T-helper 2 cell (primary cell): ENCODE data around the gene PLCG1.

Experiments used
- DNase-seq, 5 experiments: peaks; one replicate each; pipeline versions ENCODE4 v3.0.0 to v3.0.0-alpha.2; 2012 to 2022

PLCG1 gene

DNA sequence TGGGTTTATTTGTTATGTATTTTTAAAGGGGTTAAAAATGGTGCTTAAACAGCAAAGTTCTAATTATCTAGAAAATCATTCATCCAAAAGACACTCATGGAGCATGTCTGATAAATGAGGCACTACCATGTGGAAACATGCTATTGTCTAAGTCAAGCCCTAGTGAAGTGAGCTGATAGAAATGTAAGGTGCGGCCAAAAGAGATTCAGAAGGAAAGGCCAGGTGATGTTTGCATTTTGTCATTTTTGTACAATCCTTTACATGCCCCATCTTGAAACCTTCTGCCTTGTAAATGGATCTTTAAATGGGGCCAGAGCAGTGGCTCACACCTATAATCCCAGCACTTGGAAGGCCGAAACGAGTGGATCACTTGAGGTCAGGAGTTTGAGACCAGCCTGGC lies 77.3 kb downstream of the PLCG1 start:
- no peak for DNase-seq

DNA sequence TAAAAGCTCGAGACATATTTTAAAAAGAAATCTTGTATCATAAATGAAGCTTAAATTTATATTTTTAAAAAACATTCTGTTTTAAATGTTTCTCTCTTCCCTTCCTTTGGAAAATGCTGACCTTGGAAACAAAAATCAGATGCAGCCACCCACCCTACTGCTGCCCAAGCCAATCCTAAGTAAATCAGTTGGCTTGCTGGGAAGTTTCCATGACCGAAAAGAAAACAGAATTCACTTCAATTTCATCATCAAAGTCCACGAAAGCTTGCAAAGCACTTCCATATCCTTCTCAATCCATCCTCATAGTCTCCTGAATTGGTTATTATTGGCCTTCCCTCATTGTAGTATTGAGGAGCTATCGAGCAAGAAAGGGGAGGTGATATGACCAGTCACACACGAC lies 80.1 kb downstream of the PLCG1 start:
- DNase-seq: no peak

DNA sequence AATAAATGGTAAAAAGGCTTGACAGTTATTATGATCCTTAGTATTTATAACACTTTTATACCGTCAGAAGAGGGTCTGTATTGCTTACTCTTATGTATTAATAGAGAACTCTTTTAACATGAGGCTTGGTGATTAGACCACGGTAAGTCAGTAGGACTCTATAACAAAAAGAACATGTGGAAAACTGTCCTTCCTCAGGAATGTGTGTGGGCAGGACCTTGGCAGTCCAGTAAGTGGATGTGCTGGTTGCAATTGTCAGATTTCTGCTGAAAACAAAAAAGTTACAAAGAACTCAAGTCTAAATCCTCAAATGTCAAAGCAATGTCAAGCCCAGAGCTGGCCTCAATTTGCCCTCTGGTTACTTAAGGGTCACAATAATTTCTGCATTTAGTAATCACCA lies 81.1 kb downstream of the PLCG1 start:
- DNase-seq: no peak

DNA sequence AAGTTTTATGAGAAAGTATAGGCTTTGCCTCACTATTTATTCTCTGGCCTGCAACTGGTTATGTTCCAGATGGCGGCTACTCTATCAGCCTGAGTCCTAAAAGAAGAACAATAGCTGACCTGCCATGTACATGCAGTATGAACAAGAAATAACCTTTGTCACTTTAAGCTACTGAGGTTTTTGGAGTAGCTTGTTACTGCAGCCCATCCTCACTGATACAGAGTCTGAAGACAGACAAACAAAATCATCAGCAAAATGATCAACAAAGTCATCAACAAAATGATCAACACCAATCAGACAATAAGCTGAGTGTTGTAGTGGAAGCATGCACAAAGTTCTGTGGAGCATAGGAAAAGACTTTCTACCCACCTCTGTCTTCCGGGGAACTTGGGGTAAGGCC lies 82.5 kb downstream of the PLCG1 start:
- no peak for DNase-seq

DNA sequence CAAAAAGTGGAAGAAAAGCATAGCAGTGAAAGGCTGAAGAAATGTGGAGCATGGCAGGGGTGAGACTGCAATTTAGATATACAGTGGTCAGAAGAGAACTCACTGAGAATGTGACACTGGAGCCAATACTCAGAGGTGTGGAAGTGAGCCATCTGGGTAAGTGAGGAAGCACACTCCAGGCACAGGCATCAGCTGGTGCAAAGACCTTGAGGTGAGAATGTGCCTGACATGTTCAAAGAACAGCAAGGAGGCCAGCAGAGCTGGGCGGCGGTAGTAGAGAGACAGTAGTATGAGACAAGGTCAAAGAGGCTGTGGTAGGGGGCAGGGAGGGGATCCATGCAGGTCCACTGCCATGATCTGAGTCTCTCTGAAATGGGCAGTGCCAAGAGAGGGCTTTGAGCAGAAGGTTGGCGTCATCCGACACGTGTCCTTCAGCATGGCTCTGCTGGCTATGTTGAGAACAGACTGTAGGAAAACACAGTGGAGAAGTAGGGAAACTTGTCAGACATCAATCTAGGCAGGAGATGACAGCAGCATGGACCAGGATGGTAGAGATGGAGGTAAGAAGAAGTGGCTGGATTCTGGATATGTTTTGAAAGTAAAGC lies 84.4 kb downstream of the PLCG1 start:
- no peak for DNase-seq

DNA sequence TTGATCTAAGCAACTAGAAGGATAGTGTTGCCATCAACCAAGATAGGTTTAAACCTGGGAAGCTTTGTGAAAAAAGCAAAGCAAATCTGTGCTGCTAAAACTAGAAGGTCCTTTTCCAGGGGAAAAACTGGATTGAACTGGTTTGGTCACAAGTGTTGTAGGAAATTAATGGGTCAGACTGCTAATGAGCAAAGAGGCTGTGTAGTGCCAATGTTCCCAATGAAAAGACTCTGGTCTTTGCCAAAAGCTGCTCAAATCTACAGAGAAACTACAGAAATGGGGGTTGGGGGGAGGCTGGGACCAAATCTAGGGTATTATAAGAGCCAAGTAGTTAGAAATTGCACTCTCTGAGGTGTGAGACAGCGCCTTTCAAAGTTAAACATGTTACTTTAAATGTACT lies 85.0 kb downstream of the PLCG1 start:
- no peak for DNase-seq

DNA sequence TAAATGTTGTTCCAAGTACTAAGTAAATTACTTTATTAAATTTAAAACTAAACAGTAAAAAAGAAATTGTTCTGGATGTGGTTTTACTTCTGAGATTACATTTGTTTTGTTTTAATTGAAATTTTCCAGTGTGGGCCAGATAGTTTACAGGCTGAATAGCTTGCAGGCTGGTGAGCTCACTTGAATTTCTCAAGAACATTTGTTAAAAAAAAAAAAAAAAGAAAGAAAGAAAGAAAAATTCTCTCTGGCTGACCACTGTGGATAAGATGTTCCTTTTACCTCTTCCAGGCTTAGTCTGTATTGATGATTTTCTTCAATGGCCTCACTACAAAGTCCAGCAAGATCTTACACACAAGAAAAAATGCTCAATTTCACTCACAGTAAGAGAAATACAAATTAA lies 85.4 kb downstream of the PLCG1 start:
- DNase-seq: no peak

DNA sequence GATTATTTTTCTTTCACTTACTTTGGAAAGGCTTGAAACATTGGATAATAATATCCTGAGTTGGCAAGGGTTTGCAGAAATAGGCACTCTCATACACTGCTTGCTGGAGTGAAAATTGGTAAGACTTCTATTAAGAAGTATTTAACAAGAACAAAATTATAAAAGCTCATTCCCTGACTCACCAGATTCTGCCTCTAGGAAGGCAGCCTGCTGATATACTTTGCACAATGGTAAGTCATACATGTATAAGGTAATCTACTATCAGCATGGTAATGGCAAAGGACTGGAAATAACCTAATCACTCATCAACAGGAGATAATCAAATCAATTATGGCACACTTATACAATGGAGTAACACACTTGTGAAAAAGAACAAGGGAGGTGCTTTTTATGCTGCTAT lies 85.8 kb downstream of the PLCG1 start:
- DNase-seq: no peak

DNA sequence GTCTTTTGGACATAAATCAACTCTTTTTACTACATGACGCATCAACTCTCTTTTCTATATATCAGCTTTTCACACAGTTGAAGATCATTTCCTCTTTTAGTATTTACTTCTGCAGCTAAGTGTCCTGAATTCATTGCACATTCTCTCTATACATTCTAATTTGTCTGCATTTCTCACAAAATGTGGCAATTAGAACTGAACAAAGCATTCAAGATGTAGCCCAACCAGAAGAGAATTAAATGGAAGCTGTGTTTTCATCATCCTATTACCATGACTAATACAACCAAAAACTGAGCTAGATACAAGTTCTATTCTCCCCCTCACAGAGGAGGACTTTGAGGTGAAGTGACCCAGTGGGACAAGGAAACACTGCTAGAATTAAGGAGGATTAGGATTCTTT lies 86.9 kb downstream of the PLCG1 start:
- DNase-seq: no peak

DNA sequence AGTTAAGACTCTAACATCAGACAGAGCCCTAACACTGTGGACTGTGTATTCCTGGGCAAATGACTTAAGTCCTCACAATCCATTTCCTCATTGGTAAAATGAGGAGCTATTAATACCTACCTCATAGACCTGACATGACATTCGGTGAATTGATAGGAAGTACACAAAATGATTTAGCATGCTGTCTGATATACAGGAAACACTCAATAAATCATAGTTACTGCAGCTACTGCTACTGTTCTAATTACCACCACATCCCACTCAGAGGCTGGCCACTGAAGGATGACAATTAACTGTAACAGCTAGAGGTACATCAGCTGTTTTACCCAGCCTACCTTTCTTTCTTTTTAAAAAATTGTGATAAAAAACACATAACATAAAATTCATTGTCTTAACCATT lies 87.7 kb downstream of the PLCG1 start:
- DNase-seq: no peak

DNA sequence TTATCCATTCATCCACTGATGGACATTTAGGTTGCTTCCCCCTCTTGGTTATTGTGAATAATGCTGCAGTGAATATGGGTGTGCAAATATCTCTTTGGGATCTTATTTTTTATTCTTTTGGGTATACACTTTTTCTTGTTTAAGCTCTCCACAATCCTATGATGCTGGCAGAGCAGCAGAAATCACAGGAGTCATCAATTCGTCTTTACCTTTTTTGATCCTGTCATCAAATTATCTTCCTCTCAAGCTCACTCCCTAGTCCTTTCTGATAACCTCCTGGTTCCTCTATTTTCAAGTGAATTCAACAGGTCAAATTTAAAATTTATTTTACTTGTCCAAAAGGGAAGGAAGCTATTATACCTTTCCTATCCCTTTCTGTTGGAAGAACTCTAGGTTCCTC lies 89.1 kb downstream of the PLCG1 start:
- DNase-seq: no peak
